Measurements from ENCODE around the gene BRD1. TPM values are rescaled to one million over a fixed set of nuclear protein-coding genes. Genes with fewer than 3 reads are reported as not detected.

Gene BRD1
- total RNA-seq, 1 donor from 2014 or later = 40.3 TPM

GRCh38 chr22:49845666-49846459, 18.2 kb upstream of the BRD1 start:
- H3K9me3 Mint-ChIP-seq (ENCODE audit: unreplicated experiment) = no peaks in the 10 kb centered on the region
- no peak for DNase-seq (ENCODE audit: low spot score)
- no peak overlapping the region for H3K4me3 Mint-ChIP-seq (ENCODE audit: unreplicated experiment)
- TF ChIP-seq, protein P1, sequence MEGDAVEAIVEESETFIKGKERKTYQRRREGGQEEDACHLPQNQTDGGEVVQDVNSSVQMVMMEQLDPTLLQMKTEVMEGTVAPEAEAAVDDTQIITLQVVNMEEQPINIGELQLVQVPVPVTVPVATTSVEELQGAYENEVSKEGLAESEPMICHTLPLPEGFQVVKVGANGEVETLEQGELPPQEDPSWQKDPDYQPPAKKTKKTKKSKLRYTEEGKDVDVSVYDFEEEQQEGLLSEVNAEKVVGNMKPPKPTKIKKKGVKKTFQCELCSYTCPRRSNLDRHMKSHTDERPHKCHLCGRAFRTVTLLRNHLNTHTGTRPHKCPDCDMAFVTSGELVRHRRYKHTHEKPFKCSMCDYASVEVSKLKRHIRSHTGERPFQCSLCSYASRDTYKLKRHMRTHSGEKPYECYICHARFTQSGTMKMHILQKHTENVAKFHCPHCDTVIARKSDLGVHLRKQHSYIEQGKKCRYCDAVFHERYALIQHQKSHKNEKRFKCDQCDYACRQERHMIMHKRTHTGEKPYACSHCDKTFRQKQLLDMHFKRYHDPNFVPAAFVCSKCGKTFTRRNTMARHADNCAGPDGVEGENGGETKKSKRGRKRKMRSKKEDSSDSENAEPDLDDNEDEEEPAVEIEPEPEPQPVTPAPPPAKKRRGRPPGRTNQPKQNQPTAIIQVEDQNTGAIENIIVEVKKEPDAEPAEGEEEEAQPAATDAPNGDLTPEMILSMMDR (IDR thresholded peaks at IDR 0.05; ENCODE audit: unreplicated experiment) = no peak
- peaks cover 2% of the 10 kb centered on the region for H3K36me3 Mint-ChIP-seq (ENCODE audit: low read depth, unreplicated experiment)
- H3K27ac Mint-ChIP-seq (ENCODE audit: unreplicated experiment) = no peak overlapping the region
- H3K4me1 Mint-ChIP-seq (ENCODE audit: unreplicated experiment) = no peaks in the 10 kb centered on the region
- H3K27me3 Mint-ChIP-seq (ENCODE audit: unreplicated experiment) = peaks cover 23% of the 10 kb centered on the region

GRCh38 chr22:49845241-49845640, 17.6 kb upstream of the BRD1 start:
- Mint-ChIP-seq H3K27me3 (ENCODE audit: unreplicated experiment) (peaks cover 18% of the 10 kb centered on the region), H3K27ac (ENCODE audit: unreplicated experiment) (no peak overlapping the region), H3K9me3 (ENCODE audit: unreplicated experiment) (no peaks in the 10 kb centered on the region), H3K4me3 (ENCODE audit: unreplicated experiment) (no peak overlapping the region), H3K4me1 (ENCODE audit: unreplicated experiment) (no peaks in the 10 kb centered on the region), H3K36me3 (ENCODE audit: low read depth, unreplicated experiment) (no peaks in the 10 kb centered on the region)
- TF ChIP-seq, protein P1 (IDR thresholded peaks at IDR 0.05; ENCODE audit: unreplicated experiment) = no peak
- DNase-seq (ENCODE audit: low spot score) = no peak

DNA sequence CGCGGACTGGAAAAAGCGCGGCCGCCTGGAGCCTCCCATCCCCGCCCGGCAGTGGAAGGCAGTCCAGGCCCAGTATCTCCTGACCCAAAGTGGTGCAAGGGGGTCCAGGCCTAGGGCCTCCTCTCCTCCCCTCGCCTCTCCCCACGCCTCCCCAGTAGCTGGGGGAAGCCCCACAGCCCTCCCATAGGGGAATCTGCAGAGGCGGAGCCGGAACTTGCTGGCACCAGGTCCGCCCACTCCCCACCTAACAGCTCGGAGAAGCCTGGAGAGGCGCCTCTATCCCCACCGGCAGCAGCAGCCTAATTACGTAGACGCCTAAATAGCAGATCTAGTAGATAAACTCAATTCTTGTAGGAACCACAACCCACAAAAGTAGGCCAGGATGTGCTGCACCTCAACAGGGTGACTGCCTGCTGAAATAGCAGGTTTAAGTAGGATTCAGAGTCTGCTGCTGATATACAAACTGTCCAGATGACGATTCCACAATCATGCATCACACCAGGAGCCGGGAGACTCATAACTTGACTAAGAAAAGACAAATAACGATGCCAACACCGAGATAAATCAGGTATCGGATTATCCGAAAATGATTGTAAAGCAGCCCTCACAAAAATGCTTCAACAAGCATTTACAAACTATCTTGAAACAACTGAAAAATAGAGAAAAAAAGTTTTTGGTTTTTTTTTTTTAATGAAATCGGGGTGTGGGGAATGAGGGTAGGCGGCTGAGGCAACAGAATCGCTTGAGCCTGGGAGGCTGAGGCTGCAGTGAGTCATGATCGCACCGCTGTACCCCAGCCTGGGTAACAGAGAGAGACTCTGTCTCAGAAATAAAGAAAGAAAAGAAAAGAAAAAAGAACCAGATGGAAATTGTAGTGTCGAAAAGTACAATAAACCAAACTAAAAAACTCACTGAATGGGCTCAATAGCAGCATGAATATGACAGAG, 11.4 kb upstream of the BRD1 start:
- Mint-ChIP-seq H3K9me3 (ENCODE audit: unreplicated experiment) (no peaks in the 10 kb centered on the region), H3K4me3 (ENCODE audit: unreplicated experiment) (no peak overlapping the region), H3K27ac (ENCODE audit: unreplicated experiment) (no peak overlapping the region), H3K4me1 (ENCODE audit: unreplicated experiment) (no peaks in the 10 kb centered on the region), H3K36me3 (ENCODE audit: low read depth, unreplicated experiment) (no peaks in the 10 kb centered on the region), H3K27me3 (ENCODE audit: unreplicated experiment) (peaks cover 4% of the 10 kb centered on the region)
- no peak for DNase-seq (ENCODE audit: low spot score)
- TF ChIP-seq, protein P1 (IDR thresholded peaks at IDR 0.05; ENCODE audit: unreplicated experiment) = no peak

DNA sequence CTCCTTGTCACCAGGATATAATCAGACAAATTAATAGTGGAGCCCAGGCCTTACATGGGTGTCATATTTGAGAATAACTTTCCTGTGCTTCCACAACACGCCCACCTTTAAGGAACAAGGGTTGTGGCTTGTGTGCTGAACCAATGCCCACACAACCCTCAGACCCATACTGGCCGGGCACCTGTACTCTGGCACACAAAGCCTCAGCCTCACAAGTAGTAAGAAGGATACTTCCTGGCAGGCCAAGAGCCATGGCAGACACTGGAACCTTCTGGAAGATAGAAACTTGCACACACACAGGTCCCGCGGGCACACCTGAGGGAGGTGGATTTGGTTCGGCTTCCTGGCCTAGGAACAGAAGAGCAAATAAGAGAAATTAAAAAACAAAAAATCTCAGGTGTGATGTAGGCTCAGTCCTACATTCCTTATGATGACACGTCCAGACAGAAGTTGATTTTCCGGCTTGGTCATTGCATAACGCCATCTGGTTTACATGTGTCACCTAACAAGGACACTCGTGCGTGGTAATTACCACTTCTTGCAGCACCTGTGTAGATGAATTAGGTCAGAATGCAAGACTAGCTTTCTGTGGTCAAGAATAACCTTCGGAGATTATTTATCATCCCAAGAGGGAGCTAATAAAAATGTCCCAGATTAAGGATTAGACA, 5.8 kb upstream of the BRD1 start:
- Mint-ChIP-seq H3K9me3 (ENCODE audit: unreplicated experiment) (no peaks in the 10 kb centered on the region), H3K4me1 (ENCODE audit: unreplicated experiment) (no peaks in the 10 kb centered on the region), H3K27ac (ENCODE audit: unreplicated experiment) (no peak overlapping the region), H3K36me3 (ENCODE audit: low read depth, unreplicated experiment) (no peaks in the 10 kb centered on the region), H3K4me3 (ENCODE audit: unreplicated experiment) (no peak overlapping the region), H3K27me3 (ENCODE audit: unreplicated experiment) (peaks cover 5% of the 10 kb centered on the region)
- TF ChIP-seq, protein P1 (IDR thresholded peaks at IDR 0.05; ENCODE audit: unreplicated experiment) = no peak
- DNase-seq (ENCODE audit: low spot score) = no peak

Data from endothelial cell (in vitro differentiated cells).